ENCODE measurements around the gene SLC14A1.

The SLC14A1 gene

GRCh38 chr18:45760462-45761036 is 36.6 kb downstream of the SLC14A1 start:
- DNase-seq, result no peak

DNA sequence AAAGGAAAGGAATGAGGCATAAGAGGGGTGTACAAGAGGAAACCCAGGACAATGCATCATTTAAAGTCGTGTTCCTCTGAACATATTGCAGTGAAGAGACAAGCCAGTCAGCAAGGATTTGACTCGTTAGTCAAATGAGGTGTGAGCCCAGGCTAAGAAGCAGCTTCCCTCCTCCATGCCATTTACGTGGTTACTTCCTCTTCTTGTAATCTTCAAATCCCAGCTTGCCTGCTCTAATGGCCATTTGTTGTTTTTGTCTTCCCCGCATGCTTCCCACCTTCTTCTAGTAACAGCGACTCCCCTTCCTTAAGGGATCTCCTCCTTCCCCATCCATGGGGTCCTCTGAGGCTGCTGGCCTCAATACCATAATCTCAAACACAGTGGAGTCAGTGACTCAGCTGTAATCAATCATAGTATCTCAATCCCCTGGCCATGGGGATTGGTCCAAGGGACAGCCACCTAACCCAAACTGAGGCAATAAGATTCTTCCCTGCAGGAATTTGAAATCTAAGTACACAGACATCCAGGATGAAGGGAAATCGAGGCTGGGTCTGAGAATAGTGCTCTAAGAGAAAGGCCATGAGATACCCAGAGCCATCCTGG is 37.6 kb downstream of the SLC14A1 start:
- no peak for DNase-seq

DNA sequence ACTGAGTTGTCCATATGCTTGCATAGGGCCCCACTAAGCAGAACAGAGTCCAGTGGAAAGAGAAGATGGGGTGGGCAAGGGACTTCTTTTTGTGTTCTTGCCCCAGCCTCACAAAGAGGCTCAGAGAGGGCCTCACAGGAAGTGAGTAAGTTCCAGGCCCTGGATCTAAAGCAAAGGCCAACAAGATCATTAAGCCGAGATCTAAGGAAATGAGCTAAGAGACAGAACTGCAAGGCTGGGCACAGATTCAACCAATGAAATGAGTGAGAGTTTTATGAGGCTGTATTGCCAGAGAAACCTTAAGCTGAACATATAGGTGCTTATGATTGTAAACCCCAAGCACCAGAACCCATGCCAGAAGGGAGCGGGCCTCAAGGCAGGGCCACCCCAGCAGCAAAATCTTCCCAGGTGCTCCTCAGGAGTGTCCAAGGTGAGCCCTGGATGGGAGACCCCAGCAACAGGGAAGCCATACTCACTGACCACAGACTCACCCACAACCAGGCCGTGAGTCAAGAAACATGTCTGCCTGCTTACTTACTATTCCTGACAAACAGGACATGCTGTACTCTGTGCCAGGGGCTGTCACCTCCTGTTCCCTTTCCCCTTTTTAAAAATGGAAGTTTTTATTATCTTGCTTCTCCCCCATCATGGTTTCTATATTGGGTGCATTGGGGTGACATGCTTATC is 40.2 kb downstream of the SLC14A1 start:
- no peak for DNase-seq

DNA sequence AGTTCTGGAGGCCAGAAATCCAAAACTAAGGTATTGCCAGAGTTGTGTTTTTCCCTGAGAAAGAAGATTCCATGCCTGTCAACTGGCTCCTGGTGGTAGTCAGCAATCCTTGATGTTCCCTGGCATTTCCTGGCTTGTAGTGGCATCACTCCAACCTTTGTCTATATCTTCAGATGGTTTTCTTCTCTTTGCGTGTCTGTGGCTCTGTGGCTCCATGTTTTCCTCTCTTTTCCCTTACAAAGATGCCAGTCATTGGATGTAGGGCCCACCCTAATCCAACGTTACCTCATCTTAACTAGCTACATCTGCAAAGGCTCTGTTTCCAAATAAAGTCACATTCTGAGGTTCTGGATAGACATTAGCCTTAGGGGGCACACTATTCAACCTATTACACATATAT is 41.8 kb downstream of the SLC14A1 start:
- no peak for DNase-seq

DNA sequence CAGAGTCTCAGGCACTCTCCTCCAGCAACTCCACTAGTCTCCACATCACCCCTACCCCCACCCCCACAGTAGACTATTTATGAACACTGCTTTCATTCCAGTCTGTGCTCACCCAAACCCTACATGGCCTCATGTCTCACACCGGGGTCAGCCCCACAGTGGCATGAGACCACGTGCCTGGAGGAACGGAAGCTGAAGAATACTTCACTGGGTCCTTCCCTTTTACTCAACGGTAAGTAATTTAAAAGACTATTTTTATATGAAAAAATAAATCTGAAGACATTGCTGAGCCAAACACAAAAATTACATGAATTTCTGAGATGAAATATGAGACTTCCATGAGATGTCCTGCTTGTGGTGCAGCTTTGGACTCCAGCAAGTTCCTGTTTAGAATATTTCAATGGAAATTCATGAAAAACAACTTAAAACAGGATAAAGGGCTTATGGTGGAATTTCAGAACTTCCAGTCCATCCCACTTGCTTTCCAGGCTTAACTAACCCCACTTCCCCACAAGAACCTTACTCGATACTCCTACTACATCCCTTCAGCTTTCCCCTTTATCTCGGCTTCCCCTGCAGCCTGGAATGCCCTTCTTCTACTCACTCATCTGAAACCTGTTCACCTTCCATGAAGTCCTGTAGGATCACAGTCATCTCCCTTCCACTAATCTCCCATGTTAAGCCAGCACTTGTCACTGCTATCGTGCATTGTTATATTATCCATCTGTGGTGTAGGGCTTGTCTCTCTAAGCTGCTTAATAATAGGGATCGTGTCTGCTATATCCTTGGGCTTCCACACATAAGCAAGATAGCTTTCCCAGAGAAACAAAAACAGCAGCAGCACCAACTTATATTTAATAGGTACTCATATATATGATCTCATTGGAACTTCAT is 47.9 kb downstream of the SLC14A1 start:
- no peak for DNase-seq

- no peak for DNase-seq
Measured at GRCh38 chr18:45774065-45774521, 50.1 kb downstream of the SLC14A1 start.

DNA sequence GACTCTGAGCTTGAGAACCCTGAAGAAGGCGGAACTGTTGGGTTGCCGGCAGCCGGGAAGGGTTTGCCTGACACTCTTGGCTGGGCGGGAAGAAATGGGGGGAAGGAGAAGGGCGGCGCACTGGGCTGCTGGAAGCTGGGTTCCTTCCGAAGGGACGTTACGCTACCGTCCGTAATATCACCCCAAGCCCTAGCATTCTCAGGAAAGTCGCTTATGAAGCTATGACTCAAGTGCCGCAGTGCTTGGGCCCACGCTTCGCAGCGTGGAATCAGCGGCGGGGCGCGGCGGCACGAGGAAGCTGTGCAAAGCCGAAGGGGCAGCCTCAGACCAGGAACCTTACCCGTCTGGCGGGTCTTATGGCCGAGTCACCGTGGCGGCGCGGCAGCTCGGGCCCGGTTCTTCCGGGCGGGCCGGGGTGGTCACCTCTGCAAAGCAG is 51.3 kb downstream of the SLC14A1 start:
- peak; percentile 79 to 81 for DNase-seq

- DNase-seq, result no peak
Measured at GRCh38 chr18:45775743-45776142, 51.8 kb downstream of the SLC14A1 start.

DNA sequence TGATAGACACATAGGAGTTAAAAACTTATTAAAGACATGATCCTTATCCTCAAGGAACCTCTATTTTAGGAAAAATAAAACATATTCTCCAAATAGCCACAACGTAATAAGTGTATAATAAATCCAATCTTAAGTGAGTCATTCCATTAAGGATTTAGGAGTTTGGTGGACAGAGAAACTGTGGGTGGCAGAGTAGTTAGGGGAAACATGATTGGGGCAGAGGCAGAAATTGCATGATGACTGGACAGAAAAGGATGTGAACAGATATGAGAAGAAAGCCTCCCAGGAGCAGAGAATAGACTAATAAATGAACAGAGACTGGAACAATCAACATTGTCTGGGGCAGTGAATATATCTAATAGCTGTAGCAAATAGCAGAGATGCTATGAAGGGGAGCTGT is 53.4 kb downstream of the SLC14A1 start:
- DNase-seq, result no peak

GRCh38 chr18:45780568-45780967 is 56.6 kb downstream of the SLC14A1 start:
- DNase-seq, result no peak

- no peak for DNase-seq
Measured at GRCh38 chr18:45782662-45783061, 58.7 kb downstream of the SLC14A1 start.

- DNase-seq, result no peak
Measured at GRCh38 chr18:45783097-45784075, 59.4 kb downstream of the SLC14A1 start.

DNA sequence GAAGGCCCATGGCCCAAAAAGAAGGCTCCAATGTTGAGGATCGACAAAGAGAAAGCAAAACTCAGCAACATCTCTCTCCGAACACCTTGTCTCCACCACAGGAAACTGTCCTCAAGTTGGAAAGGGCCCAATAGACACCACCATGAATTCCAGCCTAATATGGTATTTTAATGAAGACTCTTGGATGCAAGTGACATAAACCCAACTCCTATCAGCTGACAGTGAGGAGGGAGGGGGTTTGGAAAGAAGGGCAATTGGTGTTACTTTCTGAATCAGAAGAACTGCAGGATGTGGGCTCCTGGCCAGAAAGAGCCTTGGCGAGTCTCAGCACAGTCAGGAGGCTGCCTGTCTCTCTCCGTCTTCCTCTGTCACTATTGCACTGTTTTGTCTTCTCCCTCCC is 61.2 kb downstream of the SLC14A1 start:
- no peak for DNase-seq

DNA sequence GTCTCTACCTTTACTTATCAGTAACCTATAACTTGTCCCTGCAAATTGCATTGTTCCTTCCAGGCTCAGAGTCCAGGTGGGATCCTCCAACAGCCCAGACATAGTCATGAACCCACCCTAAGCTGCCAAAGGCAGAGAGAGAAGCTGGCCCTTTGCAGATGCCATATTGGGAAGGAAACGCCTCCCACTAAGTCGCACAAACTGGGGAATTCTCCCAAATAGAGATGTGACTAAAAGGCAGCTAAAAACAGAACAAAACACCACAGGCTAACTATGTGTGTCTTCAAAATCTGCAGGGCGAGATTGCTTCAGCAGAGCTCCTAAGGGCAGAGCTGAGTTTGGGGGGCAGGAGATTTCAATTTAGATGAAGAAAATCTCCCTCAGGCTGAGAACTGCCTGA is 63.0 kb downstream of the SLC14A1 start:
- DNase-seq, result no peak

DNA sequence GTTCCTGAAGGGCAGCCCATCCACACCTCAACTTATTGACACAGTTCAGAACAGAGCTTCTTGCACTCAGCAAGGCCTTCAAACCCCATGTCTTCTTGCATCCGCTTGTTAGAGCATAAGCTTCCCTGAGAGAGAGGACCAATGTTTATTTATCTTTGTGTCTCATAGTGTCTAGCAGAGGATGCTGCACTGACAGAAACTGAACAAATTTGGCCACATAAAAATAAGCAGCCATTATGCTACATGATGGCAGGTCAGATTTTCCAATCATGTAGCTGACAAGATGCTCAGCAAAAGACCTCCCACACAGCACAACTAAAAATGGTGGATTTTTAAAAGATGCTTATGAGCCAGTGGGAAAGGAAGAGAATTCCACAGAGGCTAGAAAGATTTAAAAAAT is 63.4 kb downstream of the SLC14A1 start:
- DNase-seq, result no peak

DNA sequence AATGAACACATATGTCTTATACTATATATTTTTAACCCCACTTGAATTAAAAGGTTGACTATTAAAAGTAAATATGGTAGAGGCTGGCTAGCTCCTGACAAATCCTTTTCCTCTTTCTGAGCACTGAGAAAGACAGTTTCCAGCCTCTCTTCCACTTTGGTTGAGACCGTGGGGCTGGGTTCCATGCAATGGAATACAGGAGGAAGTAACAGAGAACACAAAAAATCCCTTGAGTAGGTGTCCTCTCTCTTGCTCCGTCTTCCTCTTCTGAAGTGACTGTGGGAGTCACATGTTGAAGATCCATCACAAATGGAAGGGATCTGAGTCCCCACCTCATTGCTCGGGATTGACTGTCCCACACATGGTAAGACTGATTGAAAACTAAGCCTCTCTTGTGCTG is 64.9 kb downstream of the SLC14A1 start:
- DNase-seq, result no peak

GRCh38 chr18:45792506-45793263 is 68.7 kb downstream of the SLC14A1 start:
- no peak for DNase-seq

DNA sequence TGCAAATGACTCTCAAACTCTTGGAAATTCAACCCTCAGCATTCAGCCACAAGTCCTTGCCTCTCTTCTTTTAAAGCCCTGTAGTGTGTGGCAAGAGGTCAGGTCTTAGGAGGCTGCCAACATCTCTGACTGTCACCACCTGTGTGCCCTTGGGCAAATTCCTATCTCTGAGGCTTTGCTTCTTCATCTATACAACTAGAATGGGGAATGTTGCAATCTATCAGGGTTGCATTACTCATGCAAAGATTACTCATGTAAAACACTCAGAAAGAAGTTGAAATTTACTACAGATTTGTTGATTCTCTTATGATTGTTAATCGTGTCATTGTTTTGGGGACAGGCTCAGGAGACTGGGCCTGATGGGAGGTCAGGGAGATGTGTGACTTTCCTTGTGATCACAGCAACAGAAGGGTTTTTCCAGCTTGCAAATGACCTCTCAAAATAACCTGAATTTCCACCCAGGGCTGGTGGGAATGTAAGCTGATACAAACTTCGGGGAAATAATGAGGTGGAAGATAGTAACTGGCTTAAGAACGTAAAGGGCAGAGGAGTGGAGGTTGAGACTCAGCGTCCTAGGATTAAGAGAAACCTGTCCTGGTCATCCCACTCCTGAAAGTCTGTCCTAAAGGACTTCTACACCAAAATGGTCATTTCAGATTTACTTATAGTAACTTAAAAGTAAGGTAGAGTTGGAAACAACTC is 69.4 kb downstream of the SLC14A1 start:
- no peak for DNase-seq

- DNase-seq, result no peak
Measured at GRCh38 chr18:45801416-45802004, 77.5 kb downstream of the SLC14A1 start.

Data from activated CD4-positive, alpha-beta T cell treated with anti-CD3 and anti-CD28 coated beads, Interleukin-2, amount 50 U/mL, for 48 hours (primary cell).